RCC 7860 (cell line): Measurements from ENCODE around the gene BEX3.
"Not testable (repeated sequence)": the region's sequence is repeated elsewhere in the genome, so short reads cannot be mapped to it uniquely, and the experiment has no call there.

Experiments used
- DNase-seq: peaks from one replicate; pipeline ENCODE4 v3.0.0-alpha.2; 2015; ENCODE audit warnings: low spot score
- FAIRE-seq: peaks from 2 replicates; lab custom pipeline; 2012; peaks lifted over from hg19 to GRCh38; lab: Jason Lieb, UNC

Gene BEX3

GRCh38 chrX:103376118-103376978 is at the start of gene BEX3:
BEX3 (plus strand) TSS chrX:103376538; CDS start chrX:103377522, 984 bp downstream.
- DNase-seq (peak; percentile 18), FAIRE-seq (no peak)

- DNase-seq, result no peak
- no peak for FAIRE-seq
These were observed 46.3 kb upstream of the BEX3 start, which contains the start of gene TCEAL7 for GRCh38 chrX:103329991-103330390. TCEAL7 (plus strand) TSS chrX:103330239; CDS start chrX:103331404, 1,165 bp downstream.

GRCh38 chrX:103330681-103331288 is 45.6 kb upstream of the BEX3 start:
- DNase-seq (no peak), FAIRE-seq (no peak)

- no peak for DNase-seq
- no peak for FAIRE-seq
These were observed 37.7 kb upstream of the BEX3 start for GRCh38 chrX:103338663-103339062.

- peak; percentile 68 for FAIRE-seq
- peak; percentile 14 for DNase-seq
These were observed 33.2 kb upstream of the BEX3 start for GRCh38 chrX:103343105-103343504.

GRCh38 chrX:103344606-103345005 is 31.7 kb upstream of the BEX3 start:
- DNase-seq (no peak), FAIRE-seq (no peak)

GRCh38 chrX:103347682-103348397 is 28.5 kb upstream of the BEX3 start:
- FAIRE-seq (no peak), DNase-seq (no peak)

- no peak for FAIRE-seq
- peak; percentile 55 for DNase-seq
These were observed 20.1 kb upstream of the BEX3 start, which contains the start of gene TCEAL9 for GRCh38 chrX:103356130-103356798. TCEAL9 (plus strand) TSS chrX:103356506; CDS start chrX:103357685, 1,179 bp downstream.

- DNase-seq, result no peak
- no peak for FAIRE-seq
These were observed 19.5 kb upstream of the BEX3 start for GRCh38 chrX:103356858-103357257.

GRCh38 chrX:103357871-103358270 is 18.5 kb upstream of the BEX3 start:
- no peak for FAIRE-seq
- no peak for DNase-seq

GRCh38 chrX:103359605-103360004 is 16.7 kb upstream of the BEX3 start:
- not testable (repeated sequence) for FAIRE-seq, DNase-seq

- no peak for FAIRE-seq
- no peak for DNase-seq
These were observed 16.2 kb upstream of the BEX3 start for GRCh38 chrX:103360092-103360491.

GRCh38 chrX:103360916-103361315 is 15.4 kb upstream of the BEX3 start:
- no peak for FAIRE-seq
- DNase-seq, result no peak

GRCh38 chrX:103361798-103362197 is 14.5 kb upstream of the BEX3 start:
- DNase-seq, result no peak
- FAIRE-seq, result no peak

- FAIRE-seq, result peak; percentile 81
- DNase-seq, result peak; percentile 46
These were observed 13.9 kb upstream of the BEX3 start for GRCh38 chrX:103362474-103362873.

- DNase-seq, result no peak
- no peak for FAIRE-seq
These were observed 13.3 kb upstream of the BEX3 start for GRCh38 chrX:103363046-103363445.

GRCh38 chrX:103367502-103367901 is 8.8 kb upstream of the BEX3 start:
- DNase-seq, result no peak
- no peak for FAIRE-seq

- FAIRE-seq (no peak), DNase-seq (no peak)
These were observed 6.9 kb upstream of the BEX3 start for GRCh38 chrX:103369479-103369878.

- FAIRE-seq, result no peak
- DNase-seq, result no peak
These were observed 3.5 kb upstream of the BEX3 start for GRCh38 chrX:103372886-103373285.

- DNase-seq (no peak), FAIRE-seq (no peak)
These were observed 2.8 kb upstream of the BEX3 start for GRCh38 chrX:103373581-103373980.

GRCh38 chrX:103376979-103377324 is 614 bp downstream of the BEX3 start:
- no peak for DNase-seq
- no peak for FAIRE-seq
